HUES48 (cell line): Measurements from ENCODE around the gene NSUN7.
"Not testable (repeated sequence)": the region's sequence is repeated elsewhere in the genome, so short reads cannot be mapped to it uniquely, and the experiment has no call there.

Experiments
- H3K27ac ChIP-seq: one replicate; pipeline ENCODE4 v1.7.0; 2013; ENCODE audit warnings: low read depth, low read length, inconsistent platforms
- H3K27me3 ChIP-seq: 2 replicates; pipeline ENCODE4 v1.6.1; 2013; ENCODE audit warnings: mild to moderate bottlenecking, low read length; ENCODE audit not compliant: control insufficient read depth, insufficient read depth
- H3K36me3 ChIP-seq: 2 replicates; pipeline ENCODE4 v1.6.1; 2013; ENCODE audit warnings: low read length; ENCODE audit not compliant: control insufficient read depth, insufficient read depth
- H3K4me1 ChIP-seq: 2 replicates; pipeline ENCODE4 v1.6.1; 2013; ENCODE audit warnings: mild to moderate bottlenecking, low read length; ENCODE audit not compliant: control insufficient read depth, insufficient read depth
- H3K4me3 ChIP-seq: 2 replicates; pipeline ENCODE4 v1.5.1; 2013; ENCODE audit warnings: mild to moderate bottlenecking, low read depth, low read length
- H3K9ac ChIP-seq: 2 replicates; pipeline ENCODE4 v1.6.1; 2013; ENCODE audit warnings: mild to moderate bottlenecking, low read depth, low read length, moderate library complexity
- H3K9me3 ChIP-seq: 2 replicates; pipeline ENCODE4 v1.6.1; 2013; ENCODE audit warnings: low read length; ENCODE audit not compliant: control insufficient read depth, insufficient read depth

Gene NSUN7

DNA sequence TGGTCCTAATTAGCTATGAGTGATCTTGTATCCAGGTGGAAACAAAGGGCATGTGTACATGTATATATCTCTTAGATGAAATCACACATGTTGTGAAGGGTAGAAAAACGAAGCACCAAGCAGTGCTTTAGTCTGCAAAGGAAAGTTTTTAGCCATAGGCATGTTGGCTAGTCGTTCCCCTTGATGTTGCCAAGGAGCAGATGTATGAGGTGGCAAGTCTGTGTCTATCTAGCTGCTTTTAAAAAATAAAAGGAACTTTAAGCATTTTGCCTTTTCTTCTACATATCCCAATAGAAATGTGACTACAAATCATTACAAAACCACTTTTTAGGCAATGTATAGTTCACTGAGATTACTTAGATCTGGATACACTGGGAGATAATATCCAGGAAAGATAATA lies 63.1 kb downstream of the NSUN7 start:
- no peaks in the 10 kb centered on the region for H3K9me3 ChIP-seq

DNA sequence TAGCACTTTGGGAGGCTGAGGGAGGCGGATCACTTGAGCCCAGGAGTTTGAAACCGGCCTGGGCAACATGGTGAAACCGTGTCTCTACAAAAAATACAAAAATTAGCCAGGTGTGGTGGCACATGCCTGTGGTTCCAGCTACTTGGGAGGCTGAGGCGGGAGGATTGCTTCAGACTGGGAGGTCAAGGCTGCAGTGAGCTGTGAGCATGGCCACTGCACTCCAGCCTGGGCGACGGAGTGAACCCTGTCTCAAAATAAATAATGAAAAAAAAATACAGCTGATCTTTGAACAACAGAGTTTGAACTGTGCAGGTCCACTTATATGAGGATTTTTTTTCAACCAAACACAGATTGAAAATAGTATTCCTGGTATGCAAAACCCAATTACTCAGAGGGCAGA lies 67.4 kb downstream of the NSUN7 start:
- H3K27ac ChIP-seq, H3K9me3 ChIP-seq, H3K4me3 ChIP-seq, H3K27me3 ChIP-seq, H3K4me1 ChIP-seq, H3K9ac ChIP-seq: not testable (repeated sequence)
- peaks cover 76% of the 10 kb centered on the region for H3K36me3 ChIP-seq

More for the DNA sequence above, 63.1 kb downstream of the NSUN7 start:
- Histone ChIP-seq H3K36me3 (peaks cover 47% of the 10 kb centered on the region), H3K27ac (no peak overlapping the region), H3K9ac (no peak overlapping the region), H3K27me3 (no peaks in the 10 kb centered on the region), H3K4me3 (no peak overlapping the region), H3K4me1 (0 out of 2 replicates have a peak, but pooled peaks cover 2% of the 10 kb centered on the region)

DNA sequence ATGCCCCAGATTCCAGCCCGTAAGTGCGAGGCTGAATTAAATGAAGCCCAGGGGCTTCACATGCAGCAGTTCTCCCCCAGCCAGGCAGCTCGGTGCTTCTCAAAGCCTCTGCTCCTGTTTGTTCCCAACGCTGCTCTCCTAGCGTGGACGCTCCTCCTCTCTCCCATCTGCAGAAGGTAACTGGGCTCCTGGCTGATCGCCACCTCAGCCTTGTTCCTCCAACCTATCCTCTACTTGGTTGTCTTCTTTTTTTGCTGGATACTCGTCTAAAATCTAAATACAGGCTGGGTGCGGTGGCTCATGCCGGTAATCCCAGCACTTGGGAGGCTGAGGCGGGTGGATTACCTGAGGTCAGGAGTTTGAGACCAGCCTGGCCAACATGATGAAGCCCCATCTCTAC lies 70.3 kb downstream of the NSUN7 start:
- no peak overlapping the region for H3K9ac ChIP-seq
- H3K4me1 ChIP-seq: no peaks in the 10 kb centered on the region
- H3K27me3 ChIP-seq: no peaks in the 10 kb centered on the region
- H3K9me3 ChIP-seq: no peaks in the 10 kb centered on the region
- H3K4me3 ChIP-seq: no peak overlapping the region
- no peak overlapping the region for H3K27ac ChIP-seq
- H3K36me3 ChIP-seq: peaks cover 74% of the 10 kb centered on the region

DNA sequence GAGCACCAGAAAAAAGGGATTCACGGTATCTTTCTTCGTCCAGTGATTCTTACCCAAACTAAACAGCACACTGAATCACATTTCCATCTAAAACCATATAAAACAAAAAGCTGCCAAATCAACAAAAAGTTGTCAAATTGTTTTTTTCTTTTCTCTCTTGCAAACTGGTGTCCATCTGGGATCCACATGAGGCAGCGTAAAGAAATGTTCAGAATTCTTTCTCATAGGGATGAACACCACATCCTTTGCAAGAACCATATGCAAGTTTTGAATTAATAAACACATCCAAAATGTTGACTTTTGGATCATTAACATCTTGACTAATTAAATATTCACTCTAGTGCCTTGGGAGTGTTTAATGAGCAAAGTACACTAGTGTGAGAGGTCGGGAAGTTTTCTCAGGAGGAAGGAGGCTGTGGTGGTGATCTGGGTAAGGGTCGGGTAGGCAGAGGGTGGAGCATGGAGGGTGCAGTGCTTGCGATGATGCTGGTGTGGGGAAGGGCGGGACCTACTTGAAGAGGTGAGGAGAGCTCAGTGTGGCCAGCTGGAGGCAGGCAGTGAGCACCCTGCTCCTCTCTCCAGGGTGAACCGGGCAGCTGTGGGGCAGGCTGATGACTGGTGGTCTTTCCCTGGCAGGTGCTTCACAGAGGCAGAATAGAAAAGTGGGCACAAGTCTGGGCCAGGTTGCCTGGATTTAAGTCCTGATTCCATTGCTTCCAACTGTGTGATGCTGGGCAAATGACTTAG lies 72.8 kb downstream of the NSUN7 start:
- H3K36me3 ChIP-seq: peaks cover 73% of the 10 kb centered on the region
- no peak overlapping the region for H3K4me3 ChIP-seq
- no peak overlapping the region for H3K9ac ChIP-seq
- H3K9me3 ChIP-seq: no peaks in the 10 kb centered on the region
- H3K27ac ChIP-seq: no peak overlapping the region
- no peaks in the 10 kb centered on the region for H3K27me3 ChIP-seq
- no peaks in the 10 kb centered on the region for H3K4me1 ChIP-seq

DNA sequence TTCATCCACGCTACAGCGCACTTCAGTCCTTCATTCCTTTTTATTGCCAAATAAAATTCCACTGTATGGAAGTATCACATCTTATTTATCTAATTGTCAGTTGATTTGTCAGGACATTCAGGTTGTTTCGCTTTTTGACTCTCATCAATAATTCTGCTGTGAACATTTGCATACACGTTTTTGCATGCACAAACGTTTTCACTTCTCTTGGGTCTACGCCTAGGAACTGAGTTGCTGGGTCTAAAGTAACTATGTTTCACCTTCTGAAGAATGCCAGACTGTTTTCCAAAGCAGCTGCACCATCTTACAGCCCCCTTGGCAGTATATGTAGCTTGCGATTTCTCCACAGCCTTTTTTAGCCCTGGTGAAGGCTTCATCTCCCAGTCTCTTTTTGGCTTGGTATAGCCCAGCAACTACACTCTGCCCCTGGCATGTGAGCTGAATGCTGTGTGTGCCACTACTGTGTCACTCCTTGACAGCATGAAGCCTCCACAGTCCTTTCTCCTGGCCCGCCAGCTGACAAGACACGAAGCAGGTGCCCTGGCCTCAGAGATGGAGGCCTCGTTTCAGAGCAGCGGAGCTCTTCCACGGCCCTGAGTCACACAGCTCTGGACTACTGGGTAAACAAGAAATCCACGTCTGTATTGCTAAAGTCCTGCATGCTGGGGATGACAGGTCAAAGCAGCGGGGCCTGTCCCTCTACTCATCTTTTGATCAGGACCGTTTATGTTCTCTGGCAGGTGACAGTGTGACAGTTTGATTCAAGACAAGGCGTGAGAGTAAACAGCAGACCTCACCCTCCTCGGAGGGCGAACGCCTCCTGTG lies 75.5 kb downstream of the NSUN7 start:
- no peaks in the 10 kb centered on the region for H3K27me3 ChIP-seq
- H3K4me1 ChIP-seq: no peaks in the 10 kb centered on the region
- no peak overlapping the region for H3K9ac ChIP-seq
- no peak overlapping the region for H3K4me3 ChIP-seq
- H3K36me3 ChIP-seq: peaks cover 78% of the 10 kb centered on the region
- H3K9me3 ChIP-seq: no peaks in the 10 kb centered on the region
- H3K27ac ChIP-seq: no peak overlapping the region

DNA sequence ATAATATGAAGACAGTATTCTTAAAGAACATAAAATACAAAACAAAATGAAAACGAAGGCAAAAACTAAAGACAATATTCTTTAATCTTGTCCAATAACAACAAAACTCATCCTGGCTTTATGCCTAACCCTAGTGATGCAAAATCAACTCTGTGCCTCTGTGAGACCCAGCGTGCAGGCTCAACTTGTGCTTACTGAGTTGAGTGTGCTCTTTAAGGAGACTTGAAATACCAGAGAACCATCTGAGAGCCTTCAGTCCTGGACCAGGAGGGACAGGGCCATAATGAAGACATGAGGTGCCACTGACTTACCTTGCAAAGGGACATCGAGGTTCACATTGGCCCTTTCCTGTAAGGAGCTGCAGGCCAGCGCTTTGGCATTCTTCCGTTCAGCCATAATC lies 77.1 kb downstream of the NSUN7 start:
- H3K4me1 ChIP-seq: no peaks in the 10 kb centered on the region
- H3K27ac ChIP-seq: no peak overlapping the region
- H3K4me3 ChIP-seq: no peak overlapping the region
- H3K9me3 ChIP-seq: no peaks in the 10 kb centered on the region
- peaks cover 73% of the 10 kb centered on the region for H3K36me3 ChIP-seq
- H3K9ac ChIP-seq: no peak overlapping the region
- H3K27me3 ChIP-seq: no peaks in the 10 kb centered on the region

DNA sequence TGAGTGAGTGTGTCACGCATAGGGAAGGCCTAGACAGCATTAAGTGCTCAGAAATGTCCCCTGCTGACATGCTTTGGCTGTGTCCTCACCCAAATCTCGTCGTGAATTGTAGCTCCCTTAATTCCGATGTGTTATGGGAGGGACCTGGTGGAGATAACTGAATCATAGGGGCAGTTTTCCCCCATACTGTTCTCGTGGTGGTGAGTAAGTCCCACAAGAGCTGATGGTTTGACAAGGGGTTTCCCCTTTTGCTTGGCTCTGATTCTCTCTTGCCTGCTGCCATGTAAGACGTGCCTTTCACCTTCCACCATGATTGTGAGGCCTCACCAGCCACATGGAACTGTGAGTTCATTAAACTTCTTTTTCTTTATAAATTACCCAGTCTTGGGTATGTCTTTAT lies 78.0 kb downstream of the NSUN7 start:
- H3K4me1 ChIP-seq: no peaks in the 10 kb centered on the region
- H3K27me3 ChIP-seq: no peaks in the 10 kb centered on the region
- no peaks in the 10 kb centered on the region for H3K9me3 ChIP-seq
- H3K9ac ChIP-seq: no peak overlapping the region
- H3K36me3 ChIP-seq: peaks cover 63% of the 10 kb centered on the region
- no peak overlapping the region for H3K27ac ChIP-seq
- no peak overlapping the region for H3K4me3 ChIP-seq

DNA sequence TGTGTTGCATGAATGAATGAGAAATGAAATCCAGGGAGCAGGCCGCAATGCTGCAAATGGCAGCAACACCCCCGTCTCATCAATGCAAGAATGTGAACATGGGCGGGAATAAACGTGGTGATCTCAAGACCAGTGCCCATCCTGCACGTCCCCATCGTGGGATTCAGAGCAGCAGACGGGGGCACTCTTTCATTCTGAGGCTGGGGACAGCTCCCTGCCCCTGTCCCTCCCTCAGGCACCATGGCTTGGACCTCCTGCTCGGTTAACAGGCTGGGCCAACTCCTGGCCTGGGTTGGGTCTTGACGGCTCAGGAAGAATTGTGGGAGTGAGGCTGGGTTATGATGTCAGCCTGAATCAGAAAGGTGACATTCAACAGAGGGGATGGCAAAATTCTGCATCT lies 78.9 kb downstream of the NSUN7 start:
- no peak overlapping the region for H3K9ac ChIP-seq
- peaks cover 54% of the 10 kb centered on the region for H3K36me3 ChIP-seq
- no peak overlapping the region for H3K4me3 ChIP-seq
- no peaks in the 10 kb centered on the region for H3K4me1 ChIP-seq
- H3K27me3 ChIP-seq: no peaks in the 10 kb centered on the region
- no peak overlapping the region for H3K27ac ChIP-seq
- H3K9me3 ChIP-seq: no peaks in the 10 kb centered on the region

DNA sequence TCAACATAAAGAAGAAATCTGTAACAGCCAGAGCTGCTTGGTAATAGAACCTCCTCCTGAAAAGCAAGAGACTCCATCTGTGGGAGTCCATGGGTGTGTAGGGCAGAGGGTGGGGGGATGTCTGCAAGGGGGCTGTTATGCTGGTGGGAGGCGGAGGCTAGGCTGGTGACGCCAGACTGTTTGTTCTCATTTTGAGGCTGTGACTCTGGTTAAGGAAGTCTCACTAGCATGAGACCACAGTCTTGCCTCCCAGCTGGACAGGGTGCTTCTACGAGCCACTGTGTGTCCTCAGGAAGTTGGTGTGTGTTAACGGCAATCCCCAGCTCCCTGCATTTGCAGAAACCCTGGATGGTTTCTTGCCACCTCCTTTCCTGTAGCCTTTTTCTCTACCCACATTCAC lies 79.8 kb downstream of the NSUN7 start:
- Histone ChIP-seq H3K27me3 (no peaks in the 10 kb centered on the region), H3K4me3 (no peak overlapping the region), H3K27ac (no peak overlapping the region), H3K4me1 (no peaks in the 10 kb centered on the region), H3K36me3 (peaks cover 52% of the 10 kb centered on the region), H3K9me3 (no peaks in the 10 kb centered on the region), H3K9ac (no peak overlapping the region)

DNA sequence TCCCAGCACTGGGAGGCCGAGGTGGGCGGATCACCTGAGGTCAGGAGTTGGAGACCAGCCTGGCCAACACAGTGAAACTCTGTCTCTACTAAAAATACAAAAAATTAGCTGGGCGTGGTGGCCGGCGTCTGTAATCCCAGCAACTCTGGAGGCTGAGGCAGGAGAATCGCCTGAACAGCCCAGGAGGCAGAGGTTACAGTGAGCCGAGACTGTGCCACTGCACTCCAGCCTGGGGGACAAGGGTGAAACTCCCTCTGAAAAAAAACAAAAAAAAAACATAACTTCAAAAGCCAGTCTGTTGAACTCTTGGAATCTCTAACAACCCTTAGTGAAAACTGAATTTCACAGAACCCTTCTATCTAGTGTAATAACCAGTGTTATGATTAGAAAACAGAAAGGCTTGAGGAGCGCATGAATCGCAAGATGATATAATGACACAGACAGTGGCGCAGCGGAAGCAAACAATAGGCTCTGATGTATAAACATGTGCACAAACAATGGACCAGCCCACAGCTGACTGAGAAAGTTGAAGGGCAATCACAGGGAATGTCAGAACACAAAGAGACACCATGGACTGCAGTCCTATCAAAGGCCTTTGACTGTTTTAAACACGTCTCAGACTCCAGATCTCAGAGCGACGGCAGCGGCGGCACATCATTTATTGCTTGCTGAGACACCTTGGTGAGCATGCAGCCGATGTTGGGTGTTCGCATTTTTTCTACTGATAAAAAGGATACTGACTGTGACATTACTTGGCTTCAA lies 81.6 kb downstream of the NSUN7 start:
- H3K27me3 ChIP-seq: no peaks in the 10 kb centered on the region
- H3K9me3 ChIP-seq: no peaks in the 10 kb centered on the region

DNA sequence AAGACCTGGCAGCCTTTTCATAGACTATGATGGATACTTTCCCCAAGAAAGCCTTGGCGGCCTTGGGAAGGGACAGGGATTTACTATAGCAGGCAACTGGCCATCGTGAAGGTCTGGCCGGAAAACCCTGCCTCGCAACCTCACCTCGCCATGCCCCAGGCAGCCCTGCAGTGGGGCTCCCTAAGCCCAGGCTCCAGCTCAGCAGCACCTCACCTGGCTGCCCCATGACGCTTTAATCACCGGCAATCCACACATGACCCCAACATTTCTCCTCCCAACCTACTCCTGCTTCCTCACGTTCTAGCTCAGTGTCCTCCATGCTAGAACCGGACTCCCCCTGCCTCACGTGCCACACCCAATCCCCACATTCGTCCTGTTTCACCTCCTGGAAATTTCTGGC lies 82.4 kb downstream of the NSUN7 start:
- Histone ChIP-seq H3K9me3 (no peaks in the 10 kb centered on the region), H3K4me1 (no peaks in the 10 kb centered on the region), H3K36me3 (peaks cover 30% of the 10 kb centered on the region), H3K9ac (no peak overlapping the region), H3K27me3 (no peaks in the 10 kb centered on the region), H3K4me3 (no peak overlapping the region), H3K27ac (no peak overlapping the region)

More for the DNA sequence above, 81.6 kb downstream of the NSUN7 start:
- no peak overlapping the region for H3K27ac ChIP-seq
- no peaks in the 10 kb centered on the region for H3K4me1 ChIP-seq
- peaks cover 38% of the 10 kb centered on the region for H3K36me3 ChIP-seq
- H3K4me3 ChIP-seq: no peak overlapping the region
- H3K9ac ChIP-seq: no peak overlapping the region
